GM19395 (cell line): ENCODE measurements around the gene AGAP1.

Source experiments
- ATAC-seq: cut with Tn5 transposase; IDR thresholded peaks from one replicate; pipeline ENCODE4 v1.9.1; 2021; ENCODE audit warnings: mild to moderate bottlenecking, moderate library complexity; ENCODE audit not compliant: unreplicated experiment

The AGAP1 gene

GRCh38 chr2:235789552-235789951, 295.7 kb downstream of the AGAP1 start:
- no peak for ATAC-seq

- ATAC-seq: no peak
Observed at GRCh38 chr2:235793163-235793752, 299.4 kb downstream of the AGAP1 start.

GRCh38 chr2:235799281-235799680, 305.4 kb downstream of the AGAP1 start:
- no peak for ATAC-seq

- no peak for ATAC-seq
Observed at GRCh38 chr2:235802542-235802941, 308.7 kb downstream of the AGAP1 start.

- ATAC-seq: no peak
Observed at GRCh38 chr2:235803028-235803427, 309.2 kb downstream of the AGAP1 start.

GRCh38 chr2:235804676-235805075, 310.8 kb downstream of the AGAP1 start:
- ATAC-seq: no peak

GRCh38 chr2:235806986-235807750, 313.3 kb downstream of the AGAP1 start:
- no peak for ATAC-seq

- no peak for ATAC-seq
Observed at GRCh38 chr2:235808366-235808765, 314.5 kb downstream of the AGAP1 start.

GRCh38 chr2:235810252-235810651, 316.4 kb downstream of the AGAP1 start:
- no peak for ATAC-seq

GRCh38 chr2:235810846-235811245, 317.0 kb downstream of the AGAP1 start:
- ATAC-seq: no peak

GRCh38 chr2:235811446-235812184, 317.8 kb downstream of the AGAP1 start:
- no peak for ATAC-seq

GRCh38 chr2:235812185-235812665, 318.4 kb downstream of the AGAP1 start:
- ATAC-seq: no peak

GRCh38 chr2:235813398-235813797, 319.6 kb downstream of the AGAP1 start:
- no peak for ATAC-seq

- no peak for ATAC-seq
Observed at GRCh38 chr2:235820571-235820970, 326.7 kb downstream of the AGAP1 start.

- no peak for ATAC-seq
Observed at GRCh38 chr2:235824331-235824730, 330.5 kb downstream of the AGAP1 start.

GRCh38 chr2:235825946-235826345, 332.1 kb downstream of the AGAP1 start:
- ATAC-seq: no peak

GRCh38 chr2:235826826-235827225, 333.0 kb downstream of the AGAP1 start:
- ATAC-seq: no peak

- no peak for ATAC-seq
Observed at GRCh38 chr2:235827585-235827992, 333.7 kb downstream of the AGAP1 start.

GRCh38 chr2:235829726-235830125, 335.9 kb downstream of the AGAP1 start:
- ATAC-seq: no peak

- ATAC-seq: no peak
Observed at GRCh38 chr2:235831755-235832154, 337.9 kb downstream of the AGAP1 start.

- ATAC-seq: no peak
Observed at GRCh38 chr2:235832941-235833340, 339.1 kb downstream of the AGAP1 start.
